Measurements from ENCODE around the gene SDCBP2.

The SDCBP2 gene

DNA sequence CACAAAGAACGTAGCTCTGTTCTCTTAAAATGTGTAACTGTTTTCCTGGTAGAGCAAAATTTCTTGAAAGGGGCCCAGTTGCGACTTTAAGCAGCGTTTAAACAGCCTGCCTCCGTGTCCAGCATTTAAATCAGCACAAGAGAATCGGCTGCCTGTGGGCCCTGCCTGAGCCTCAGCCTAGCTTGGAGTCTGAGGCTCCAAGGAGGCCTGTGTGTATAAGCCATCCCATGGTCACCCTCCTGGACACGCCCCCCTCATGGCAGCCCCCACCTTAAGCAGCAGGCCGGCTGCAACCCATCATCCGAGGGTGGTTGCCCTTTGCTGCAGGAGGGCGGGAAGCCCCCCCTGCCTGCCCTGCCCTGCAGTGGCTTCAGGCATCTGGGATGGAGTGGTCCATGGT, 18.9 kb downstream of the SDCBP2 start:
- no peak for DNase-seq

DNA sequence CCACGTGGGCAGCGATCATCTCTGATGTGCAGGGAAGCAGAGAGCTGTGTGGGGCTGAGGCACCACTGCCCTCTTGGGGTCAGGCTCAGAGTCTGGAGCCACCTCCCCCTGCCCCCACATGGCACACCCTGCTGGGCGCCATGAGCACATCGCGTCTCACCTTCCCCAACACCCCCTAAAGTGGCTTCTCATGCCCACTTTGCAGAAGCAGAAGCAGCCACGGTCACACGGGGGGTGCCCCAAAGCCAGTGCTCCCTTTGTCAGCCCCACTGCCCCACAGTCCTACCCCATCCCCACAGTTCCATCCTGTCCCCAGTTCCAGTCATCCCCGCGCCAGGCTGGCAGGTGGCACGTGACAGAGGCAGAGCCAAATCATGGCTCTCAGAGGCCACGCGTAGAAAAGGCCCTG, 19.5 kb downstream of the SDCBP2 start:
- no peak for DNase-seq

DNA sequence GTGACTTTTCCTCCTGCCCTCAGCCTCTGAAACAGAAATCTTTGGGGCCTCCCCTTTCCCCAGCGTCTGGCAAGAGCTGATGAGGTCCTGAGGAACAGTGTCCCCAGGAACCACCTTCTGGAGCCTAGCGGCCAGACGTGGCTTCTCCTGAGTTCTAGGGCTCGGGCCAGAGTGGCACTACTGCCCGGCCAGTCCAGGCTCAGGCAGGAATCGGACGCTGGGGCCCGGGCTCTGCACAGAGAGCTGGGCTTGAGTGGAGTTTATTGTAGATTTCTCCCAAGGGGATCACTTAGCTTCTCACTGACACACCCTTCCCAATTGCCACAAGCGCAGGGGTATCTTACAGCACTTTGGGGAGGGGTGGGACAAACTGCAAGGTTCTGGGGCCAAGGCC, 20.2 kb downstream of the SDCBP2 start:
- DNase-seq: no peak

DNA sequence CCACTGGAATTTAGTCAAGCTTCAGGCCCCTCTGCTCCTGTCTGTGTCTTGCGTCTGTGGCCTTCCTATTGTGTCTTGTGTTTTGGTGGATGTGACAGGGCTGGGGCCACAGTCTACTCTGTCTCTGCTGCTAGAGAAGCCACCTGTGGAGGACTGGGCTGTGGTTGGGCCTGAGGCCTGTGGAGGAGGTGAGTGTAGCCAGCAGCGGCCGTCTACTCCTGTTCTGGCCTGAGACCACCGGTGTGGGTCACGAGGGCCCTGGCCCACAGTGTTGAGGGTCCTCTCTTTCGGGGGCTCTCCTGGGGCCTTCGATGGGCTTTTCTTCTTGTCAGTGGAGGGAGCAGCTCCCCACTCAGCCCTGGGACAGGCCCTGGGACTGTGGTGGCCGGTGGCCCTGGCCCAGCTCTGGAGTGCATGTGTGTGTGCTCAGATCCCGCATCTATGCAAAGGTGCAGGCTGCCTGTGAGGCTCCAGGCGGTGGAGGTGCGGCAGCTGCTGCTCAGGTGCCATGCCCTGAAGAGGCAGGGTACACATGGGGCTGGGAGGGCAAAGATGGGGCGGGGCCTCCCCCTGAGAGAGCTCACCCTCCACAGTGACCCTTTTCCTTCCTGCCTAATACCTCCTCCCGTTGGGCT, 20.8 kb downstream of the SDCBP2 start:
- no peak for DNase-seq

DNA sequence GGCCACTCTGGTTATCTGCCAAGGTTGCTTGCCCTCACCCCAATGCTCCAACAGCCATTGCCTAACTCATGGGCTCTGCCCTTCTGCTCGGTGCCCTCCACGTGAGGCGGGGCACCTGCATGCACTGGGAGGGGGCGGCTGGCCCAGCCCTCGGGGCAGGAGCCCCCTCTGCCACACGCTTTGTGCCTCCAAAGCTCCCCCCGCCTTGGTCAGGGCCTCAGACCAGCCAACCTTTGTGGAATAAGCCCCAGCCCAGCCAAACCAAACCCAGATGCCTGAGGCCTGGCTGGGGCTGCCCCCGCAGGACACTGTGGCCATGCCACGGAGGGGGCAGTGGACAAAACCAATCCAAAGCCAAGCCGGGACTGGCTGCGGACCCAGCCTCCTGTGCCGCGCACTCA, 21.4 kb downstream of the SDCBP2 start:
- no peak for DNase-seq

DNA sequence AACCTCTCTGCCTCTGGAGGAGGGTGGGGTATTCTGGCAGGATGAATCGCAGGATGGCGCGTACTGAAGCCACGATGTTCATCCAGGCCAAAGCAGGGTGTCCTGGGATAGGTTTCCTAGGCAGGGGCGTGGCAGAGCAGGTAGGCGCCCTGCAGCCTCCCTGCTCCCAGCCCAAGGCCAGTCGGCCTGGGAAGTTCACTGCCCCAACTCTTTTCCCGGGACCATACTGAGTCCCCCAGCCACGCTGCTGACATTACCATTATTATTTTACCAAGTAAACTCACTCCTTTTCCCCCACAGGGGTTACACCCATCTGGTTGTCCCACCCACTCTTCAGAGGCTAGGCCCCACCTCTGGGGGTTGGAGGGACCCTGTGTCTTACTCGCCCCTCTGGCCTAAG, 21.8 kb downstream of the SDCBP2 start:
- no peak for DNase-seq

DNA sequence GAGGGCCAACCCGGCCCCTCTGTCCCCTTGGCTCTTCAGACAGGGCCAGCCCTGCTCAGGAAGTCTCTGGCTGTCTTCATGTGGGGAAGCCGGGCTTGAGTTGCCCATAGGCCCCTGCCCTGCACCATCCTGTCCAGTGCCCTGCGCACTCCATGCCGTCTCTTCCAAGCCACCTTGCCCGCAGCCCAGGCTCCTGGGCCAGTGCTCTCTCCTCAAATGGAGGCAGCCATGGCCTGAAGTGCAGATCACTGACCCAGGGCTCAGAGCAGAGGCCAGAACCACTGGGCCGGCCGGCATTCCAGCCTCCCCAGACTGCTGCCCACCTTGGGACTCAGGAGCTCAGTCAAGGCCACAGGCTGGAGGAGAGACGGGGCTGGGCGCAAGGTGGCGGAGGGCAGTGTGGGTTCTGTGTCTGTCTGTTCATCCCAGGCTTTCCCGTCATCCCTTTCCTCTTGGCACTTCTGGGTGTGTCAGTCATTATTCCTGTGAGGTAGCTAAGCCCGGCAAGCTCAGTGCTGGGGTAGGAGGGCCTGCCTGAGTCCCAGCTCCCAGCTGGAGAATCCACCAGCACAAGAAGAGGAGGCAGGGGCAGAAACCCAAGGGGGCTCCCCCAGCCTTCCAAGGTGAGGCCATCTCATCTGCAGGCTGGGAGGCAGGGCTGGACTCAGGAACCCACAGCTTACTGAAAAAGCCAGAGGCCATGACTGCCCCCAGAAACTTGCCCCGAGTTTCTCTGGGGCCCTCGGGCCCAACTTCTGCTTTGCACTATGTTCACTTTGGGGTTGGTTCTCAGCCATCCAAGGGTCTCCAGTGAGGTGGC, 22.4 kb downstream of the SDCBP2 start:
- DNase-seq: no peak

DNA sequence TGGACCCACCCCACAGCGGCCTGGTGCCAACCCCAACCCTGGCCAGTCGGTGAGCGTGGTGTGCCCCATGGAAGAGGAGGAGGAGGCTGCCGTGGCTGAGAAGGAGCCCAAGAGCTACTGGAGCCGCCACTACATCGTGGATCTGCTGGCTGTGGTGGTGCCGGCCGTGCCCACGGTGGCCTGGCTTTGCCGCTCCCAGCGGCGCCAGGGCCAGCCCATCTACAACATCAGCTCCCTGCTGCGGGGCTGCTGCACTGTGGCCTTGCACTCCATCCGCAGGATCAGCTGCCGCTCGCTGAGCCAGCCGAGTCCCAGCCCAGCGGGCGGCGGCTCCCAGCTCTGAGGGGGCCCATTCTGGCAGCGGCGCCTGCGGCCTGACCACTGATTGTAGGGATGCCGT, 23.2 kb downstream of the SDCBP2 start:
- no peak for DNase-seq

DNA sequence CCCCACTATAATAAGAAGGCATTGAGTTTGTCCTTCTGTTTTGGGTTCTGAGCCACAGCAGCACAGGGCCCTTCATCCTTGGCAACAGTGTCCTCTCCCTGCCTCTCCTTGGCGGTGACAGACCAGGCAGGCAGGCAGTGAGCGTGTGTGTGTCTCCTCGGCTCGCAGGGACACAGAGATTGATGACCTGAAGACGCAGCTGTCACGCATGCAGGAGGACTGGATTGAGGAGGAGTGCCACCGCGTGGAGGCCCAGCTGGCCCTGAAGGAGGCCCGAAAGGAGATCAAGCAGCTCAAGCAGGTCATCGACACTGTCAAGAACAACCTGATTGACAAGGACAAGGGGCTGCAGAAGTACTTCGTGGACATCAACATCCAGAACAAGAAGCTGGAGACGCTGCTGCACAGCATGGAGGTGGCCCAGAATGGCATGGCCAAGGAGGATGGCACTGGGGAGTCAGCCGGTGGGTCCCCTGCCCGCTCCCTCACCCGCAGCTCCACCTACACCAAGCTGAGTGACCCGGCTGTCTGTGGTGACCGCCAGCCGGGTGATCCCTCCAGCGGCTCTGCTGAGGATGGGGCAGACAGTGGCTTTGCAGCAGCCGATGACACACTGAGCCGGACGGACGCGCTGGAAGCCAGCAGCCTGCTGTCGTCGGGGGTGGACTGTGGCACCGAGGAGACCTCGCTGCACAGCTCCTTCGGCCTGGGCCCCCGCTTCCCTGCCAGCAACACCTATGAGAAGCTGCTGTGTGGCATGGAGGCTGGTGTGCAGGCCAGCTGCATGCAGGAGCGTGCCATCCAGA, 24.0 kb downstream of the SDCBP2 start:
- DNase-seq: no peak

DNA sequence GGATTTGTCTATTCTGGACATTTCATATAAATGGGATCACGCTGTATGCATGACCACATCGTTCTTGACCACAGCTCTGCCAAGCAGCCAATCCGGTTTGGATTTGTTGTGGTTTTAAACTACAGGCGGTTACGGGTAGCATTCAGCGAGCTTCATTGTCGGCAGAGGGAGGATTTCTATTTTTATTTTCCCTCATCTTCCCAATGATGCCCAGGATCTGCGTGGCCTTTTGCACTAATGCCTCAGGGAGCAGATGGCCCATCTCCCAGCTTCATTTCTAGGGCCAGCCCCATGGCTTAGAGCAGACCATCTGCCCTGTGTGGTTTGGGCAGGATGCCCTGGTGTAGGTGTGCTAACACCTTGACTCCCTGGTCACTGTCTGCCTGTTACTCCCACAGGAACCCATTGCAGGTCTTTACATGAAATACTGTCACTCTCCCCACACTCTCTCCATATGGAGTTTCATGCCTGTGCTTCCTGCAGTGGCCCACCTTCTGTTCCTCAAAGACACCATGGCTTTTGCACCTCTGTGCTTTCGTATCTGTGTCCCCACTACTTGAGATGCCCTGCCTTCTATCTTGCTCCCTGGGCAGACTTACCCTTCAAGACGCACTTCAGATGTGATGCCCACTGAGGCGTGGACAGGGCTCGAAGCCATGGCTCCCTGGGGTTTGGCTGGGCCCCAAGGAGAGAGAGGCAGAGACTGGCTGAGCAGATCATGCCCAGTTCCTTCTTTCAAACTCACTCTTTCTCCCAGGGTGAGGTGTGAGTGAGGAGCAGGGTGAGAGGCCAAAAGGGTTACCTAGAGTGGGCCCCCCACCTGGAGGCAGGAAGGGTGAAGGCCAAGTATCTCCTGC, 26.0 kb downstream of the SDCBP2 start:
- DNase-seq: no peak

DNA sequence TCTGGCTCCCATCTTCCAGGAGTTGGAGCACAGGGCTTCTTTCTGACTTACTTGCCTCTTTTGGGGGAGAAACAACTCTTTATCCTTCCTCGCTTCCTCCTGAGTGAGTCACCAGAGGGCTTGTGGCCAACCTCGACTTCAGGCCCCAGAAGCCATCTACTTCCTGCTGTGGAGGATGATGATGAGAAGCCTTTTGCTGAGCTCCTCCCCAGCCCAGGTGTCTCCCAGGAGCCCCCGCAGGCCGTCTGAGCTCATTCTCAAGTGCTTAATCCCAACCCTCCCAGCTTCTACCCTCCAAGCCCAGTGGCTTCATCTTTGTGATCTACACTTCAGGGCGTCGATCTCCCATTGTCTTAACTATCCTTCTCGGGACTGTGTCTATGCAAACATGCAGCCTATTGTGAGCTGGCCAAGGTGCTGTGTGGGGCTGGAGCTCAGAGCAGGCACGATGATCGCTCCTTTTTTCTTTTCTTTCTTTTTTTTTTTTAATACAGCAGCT, 27.9 kb downstream of the SDCBP2 start:
- no peak for DNase-seq

DNA sequence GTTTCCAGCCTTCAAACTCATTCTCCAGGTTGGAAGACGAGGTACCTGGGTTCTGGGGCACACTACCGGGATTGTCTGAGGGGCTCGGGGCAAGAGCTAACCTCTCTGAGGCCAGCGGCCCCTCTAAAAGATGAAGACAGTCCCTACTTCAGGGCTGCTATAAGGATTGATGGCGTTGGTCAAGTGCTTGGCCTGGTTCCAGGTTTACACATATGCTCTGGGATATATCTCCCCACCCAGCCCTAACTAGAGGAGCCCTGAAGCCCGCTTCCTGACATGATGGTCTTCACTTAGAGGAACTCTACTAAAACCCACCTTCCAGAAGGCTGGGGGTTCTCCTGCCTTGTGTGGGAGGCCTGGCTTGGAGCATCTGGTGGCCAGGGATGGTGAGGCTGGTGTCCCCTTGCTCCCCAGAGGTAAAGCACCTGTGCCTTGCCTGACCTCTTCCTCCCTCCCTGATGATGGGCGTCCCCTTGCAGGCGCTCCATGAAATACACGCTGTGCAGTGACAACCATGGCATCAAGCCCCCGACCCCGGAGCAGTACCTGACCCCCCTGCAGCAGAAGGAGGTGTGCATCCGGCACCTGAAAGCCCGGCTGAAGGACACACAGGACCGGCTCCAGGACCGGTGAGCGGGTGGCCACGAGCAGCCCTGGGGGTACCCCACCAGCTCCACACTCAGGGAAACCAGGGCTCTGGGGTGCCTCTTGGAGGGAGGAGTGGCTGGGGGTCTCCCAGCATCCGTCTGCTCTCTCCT, 28.7 kb downstream of the SDCBP2 start:
- no peak for DNase-seq

DNA sequence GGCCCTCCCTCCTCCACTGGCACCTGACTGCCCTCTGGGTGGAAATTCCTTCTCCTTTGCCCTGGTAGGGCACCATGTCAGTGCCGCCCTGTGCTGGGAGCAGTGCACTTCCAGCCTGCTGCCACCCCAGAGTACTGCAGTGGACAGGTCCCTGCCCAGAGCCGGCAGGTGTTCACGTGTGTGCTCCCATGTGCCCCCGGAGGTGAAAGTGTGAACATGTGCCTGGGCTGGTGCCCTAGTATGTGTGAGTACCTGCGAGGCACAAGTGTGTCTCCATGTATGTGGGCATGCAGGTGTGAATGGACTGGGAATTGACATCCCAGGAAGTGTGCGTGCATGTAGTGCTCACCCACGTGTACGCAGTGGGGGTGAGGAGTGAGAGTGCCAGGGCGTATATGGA, 29.4 kb downstream of the SDCBP2 start:
- DNase-seq: no peak

DNA sequence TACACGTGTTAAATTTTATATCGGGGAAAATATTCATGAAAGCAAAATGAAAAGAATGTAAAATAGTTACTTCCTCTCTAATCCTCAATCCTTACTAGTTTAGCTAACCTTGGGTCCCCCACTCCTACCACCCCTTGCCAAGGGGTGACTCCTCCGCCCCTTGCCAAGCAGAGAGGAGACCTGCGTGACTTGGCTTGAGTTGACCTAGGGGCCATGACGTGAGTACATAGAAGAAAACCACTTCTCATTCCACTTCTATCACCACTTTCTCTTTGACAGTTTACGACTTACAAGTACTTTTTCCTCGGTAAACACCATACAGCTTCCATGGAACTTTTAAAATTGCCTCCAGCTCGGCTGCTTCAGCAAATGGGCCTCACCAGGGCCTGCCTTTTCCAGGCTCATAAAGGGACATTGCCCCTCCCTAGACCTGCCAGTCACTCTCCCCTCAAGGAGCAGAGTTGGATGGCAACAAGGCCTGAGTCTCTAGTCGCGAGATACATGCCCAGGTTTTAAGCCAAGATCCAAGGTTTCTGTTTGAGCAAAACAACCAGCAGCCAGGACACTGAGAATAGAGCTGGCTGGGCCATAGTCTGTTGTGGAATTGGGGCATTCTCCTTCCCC, 29.9 kb downstream of the SDCBP2 start:
- no peak for DNase-seq

DNA sequence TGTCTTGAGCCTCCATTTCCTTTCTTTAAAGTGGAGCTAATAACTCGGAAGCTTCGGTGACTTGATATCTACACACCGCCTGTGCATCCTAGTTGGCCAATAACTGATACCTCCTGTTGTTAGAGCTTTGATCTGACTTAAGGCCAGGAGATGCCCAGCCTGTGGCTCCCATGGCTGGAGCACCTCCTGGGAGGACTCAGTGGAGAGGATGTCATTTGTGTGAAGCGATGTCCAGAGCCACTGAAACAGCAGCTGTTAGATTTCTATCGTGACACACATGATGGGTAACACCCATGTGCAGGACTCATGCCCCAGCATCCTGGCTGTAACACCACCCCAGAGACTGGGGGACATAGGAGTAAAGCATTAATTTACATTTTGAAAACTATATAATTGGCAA, 30.8 kb downstream of the SDCBP2 start:
- no peak for DNase-seq

DNA sequence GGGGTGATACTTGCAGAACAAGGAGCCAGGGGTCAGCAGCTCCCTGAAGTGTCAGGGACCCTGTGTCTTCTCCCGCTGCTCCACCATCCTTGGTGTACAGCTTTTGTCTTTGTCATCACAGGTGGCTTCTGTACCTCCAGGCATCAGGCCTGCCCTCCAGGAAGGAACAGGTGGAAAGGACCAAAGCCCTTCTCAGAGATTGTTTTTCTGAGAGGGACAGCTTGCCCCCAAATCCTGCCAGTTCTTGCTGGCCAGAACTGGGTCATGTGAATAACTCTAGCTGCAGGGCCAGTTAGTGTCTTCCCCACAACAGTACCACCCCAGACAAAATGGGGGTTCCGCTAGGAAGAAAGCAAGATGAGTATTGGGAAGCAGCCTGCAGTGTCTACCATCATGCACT, 31.5 kb downstream of the SDCBP2 start:
- DNase-seq: no peak

DNA sequence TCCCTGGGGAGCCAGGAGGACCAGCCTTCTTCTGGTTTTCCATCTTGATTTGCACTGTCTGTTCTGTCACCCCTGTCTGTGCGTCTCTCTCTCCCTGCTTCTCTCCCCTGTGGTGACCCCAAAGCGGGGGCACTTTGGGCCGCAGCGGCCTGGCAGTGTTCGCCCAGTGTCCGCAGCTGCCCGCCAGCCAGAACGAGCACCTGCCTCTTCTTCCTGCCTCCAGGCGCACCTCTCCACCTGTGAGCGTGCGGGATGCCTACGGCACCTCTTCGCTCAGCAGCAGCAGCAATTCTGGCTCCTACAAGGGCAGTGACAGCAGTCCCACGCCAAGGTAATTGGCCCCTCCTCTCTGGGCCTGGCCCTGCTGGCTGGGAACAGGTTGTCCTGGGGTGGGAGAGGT, 32.0 kb downstream of the SDCBP2 start:
- DNase-seq: no peak

DNA sequence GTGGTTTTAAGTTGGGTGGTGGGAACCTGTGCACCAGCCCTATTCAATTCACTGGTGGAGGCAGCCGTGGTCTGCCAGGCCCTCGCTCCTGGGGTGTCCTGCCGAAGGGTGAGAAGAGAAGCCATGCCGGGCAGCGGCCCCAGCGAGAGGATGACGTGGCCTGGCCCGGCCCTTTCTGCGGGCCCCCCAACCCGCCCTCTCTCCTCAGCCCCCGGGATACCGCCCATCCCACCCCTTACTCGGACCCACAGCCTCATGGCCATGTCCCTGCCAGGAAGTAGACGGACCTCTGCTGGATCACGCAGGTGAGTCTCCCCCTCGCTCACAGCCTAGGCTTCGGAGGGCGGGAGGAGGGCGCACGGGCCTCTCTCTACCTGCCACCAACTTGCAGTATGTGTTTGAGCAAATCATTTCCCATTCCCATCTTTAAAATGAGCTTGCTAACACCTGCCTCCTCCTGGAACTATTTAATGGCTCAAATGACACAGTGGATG, 32.8 kb downstream of the SDCBP2 start:
- DNase-seq: no peak

DNA sequence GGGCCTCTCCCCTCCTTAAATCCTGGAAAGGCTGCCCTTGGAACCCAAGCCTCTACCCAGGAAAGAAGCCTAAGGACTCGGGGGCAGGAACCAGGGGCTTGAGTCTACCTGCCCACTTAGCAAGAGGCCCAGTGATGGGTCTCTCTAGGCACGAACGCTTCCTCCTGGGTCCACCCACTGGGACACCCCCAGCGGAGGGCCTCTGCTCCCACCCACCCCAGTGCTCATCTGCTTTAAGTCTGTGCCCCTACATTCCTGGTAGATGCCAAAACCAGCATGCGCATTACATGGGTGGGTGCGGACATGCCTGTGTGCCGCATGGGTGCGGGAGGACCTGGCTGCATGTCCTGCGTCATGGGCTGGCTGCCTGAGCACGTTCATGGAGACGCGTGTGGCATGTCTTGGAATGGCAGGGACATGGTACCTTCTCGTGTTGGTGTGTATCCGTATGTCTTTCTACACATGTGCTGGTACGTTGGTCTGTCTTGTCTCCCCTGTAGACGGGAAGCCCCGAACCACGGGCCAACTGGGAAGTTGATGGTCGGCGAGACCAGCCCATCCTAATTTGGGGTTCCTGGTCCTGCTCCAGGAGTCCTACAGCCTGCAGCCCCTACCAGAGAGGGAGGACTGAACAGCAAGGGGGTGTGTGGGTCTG, 33.5 kb downstream of the SDCBP2 start:
- DNase-seq: no peak

DNA sequence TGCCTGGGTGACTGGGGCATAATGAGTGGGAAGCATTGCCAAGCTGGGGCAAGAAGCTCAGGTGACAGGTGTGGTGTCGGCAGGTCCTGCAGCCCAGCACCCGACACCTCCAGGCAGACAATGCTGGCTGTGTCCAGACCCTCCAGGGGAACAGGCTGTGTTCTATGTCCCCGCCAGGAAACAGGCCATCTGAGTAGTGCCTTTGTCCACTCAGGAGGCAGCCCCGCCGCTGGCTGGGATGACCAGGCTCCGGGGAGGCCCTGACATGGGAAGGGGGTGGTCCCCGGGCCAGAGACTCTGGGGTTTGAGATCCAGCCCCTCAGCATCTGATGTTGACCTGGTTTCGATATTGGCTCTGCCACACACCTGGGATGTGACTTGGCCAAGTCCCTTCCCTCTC, 34.4 kb downstream of the SDCBP2 start:
- DNase-seq: no peak
